ENCODE measurements around the gene MAML2. TPM values are rescaled to one million over a fixed set of nuclear protein-coding genes. Genes with fewer than 3 reads are reported as not detected.

Gene MAML2
- total RNA-seq, 1 experiment from 2014 or later, result 2.7 TPM

GRCh38 chr11:95964281-95964680, 378.7 kb downstream of the MAML2 start:
- Histone ChIP-seq H3K4ac (ENCODE audit: low read depth, low read length) (no peak overlapping the region), H3K79me1 (ENCODE audit: insufficient read depth, low read depth, low read length, poor library complexity, severe bottlenecking) (no peaks in the 10 kb centered on the region), H3K14ac (ENCODE audit: insufficient read depth, low read length) (no peak overlapping the region), H2BK12ac (ENCODE audit: insufficient read length, low read depth, low read length) (no peak overlapping the region), H3K79me2 (ENCODE audit: insufficient read depth, low read length) (no peaks in the 10 kb centered on the region), H2AK5ac (ENCODE audit: insufficient read length, low read length) (no peak overlapping the region), H2BK120ac (ENCODE audit: low read depth, low read length, poor library complexity, severe bottlenecking) (no peak overlapping the region), H4K20me1 (ENCODE audit: control insufficient read depth, insufficient read depth, insufficient read length) (no peaks in the 10 kb centered on the region), H3K4me2 (ENCODE audit: insufficient read depth, insufficient read length, low read length) (no peak overlapping the region), H3K4me1 (ENCODE audit: insufficient read depth, low read length) (no peaks in the 10 kb centered on the region), H3K9ac (ENCODE audit: extremely low read depth, insufficient read length, low read length) (no peak overlapping the region), H4K91ac (ENCODE audit: insufficient read length, low read depth, low read length) (no peak overlapping the region), H3K9me3 (ENCODE audit: control insufficient read depth, low read depth, low read length) (no peaks in the 10 kb centered on the region), H3K18ac (ENCODE audit: insufficient read length, low read depth, low read length) (no peak overlapping the region), H3K27me3 (ENCODE audit: insufficient read depth, low read length) (no peaks in the 10 kb centered on the region), H3K56ac (ENCODE audit: insufficient read length, low read depth, low read length) (no peak overlapping the region), H3K23ac (ENCODE audit: insufficient read length, low read depth, low read length) (no peak overlapping the region), H2BK5ac (ENCODE audit: insufficient read length, low read length) (no peak overlapping the region), H3T11ph (ENCODE audit: low read length) (no peak overlapping the region), H4K8ac (replicated peaks; ENCODE audit: insufficient read length, low read depth, low read length) (no peak overlapping the region), H3K23me2 (ENCODE audit: insufficient read length, low read depth, low read length, poor library complexity, severe bottlenecking) (no peaks in the 10 kb centered on the region), H3K27ac (ENCODE audit: insufficient read length, low read depth, low read length) (no peak overlapping the region), H4K5ac (ENCODE audit: insufficient read length, low read depth, low read length) (no peak overlapping the region), H2AFZ (ENCODE audit: low read length) (no peak overlapping the region), H2BK15ac (ENCODE audit: low read depth, low read length) (no peak overlapping the region), H2BK20ac (ENCODE audit: low read depth, low read length, poor library complexity, severe bottlenecking) (no peak overlapping the region)
- no peaks in the 10 kb centered on the region for H3K27me3 Mint-ChIP-seq (ENCODE audit: low read depth)
- H3K4me3 Mint-ChIP-seq, result no peak overlapping the region
- WGBS (ENCODE audit: extremely low coverage, insufficient read length, low lambda C conversion rate), result no CpG with 5 or more reads among the region's 1 CpG
- TF ChIP-seq CTCF (conservative IDR thresholded peaks at IDR 0.05), result no peak
- H3K27ac Mint-ChIP-seq, result no peak overlapping the region
- H3K4me1 Mint-ChIP-seq, result peaks cover 0 to 3% of the 10 kb centered on the region in 2 experiments; a peak in 1 of 4 replicates
- peaks cover 5 to 7% of the 10 kb centered on the region in 2 experiments; a peak in 3 of 5 replicates for H3K9me3 Mint-ChIP-seq
- no peak for DNase-seq
- H3K36me3 Mint-ChIP-seq (ENCODE audit: insufficient read depth in 1 of 3, low read depth in 3 of 3), result 0 out of 7 replicates have a peak, but pooled peaks cover 0 to 2% (median 0%) of the 10 kb centered on the region in 3 experiments
